Stimulated activated CD8-positive, alpha-beta memory T cell treated with anti-CD3 and anti-CD28 coated beads, Interleukin-7, amount 100 ng/mL, for 1 hour (primary cell): ENCODE measurements around the gene TBL2.
"Not testable (repeated sequence)": the region's sequence is repeated elsewhere in the genome, so short reads cannot be mapped to it uniquely, and the experiment has no call there.

Source experiments
- DNase-seq, 2 donors: peaks; one replicate each; pipeline ENCODE4 v3.0.0-alpha.2; 2020; ENCODE audit warnings: low read depth in 2 of 2

Gene TBL2

DNA sequence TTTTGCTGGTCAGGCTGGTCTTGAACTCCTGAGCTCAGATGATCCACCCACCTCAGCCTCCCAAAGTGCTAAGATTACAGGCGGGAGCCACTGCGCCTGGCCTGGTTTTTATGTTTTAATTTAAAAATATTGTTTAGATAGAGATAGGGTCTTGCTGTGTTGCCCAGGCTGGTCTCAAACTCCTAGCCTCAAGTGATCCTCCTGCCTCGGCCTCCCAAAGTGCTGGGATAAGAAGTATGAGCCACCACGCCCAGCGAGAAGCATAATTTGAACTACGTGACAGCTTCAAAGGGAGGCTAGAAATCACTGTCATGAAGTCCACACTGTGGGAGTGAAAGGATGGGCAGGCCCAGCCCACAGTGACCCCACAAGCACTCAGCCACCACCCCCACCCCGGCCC is 42.5 kb downstream of the TBL2 start:
- not testable (repeated sequence) for DNase-seq

GRCh38 chr7:73533742-73534141 is 44.6 kb downstream of the TBL2 start:
- DNase-seq, result no peak

GRCh38 chr7:73532224-73532623 is 46.2 kb downstream of the TBL2 start:
- no peak for DNase-seq

DNA sequence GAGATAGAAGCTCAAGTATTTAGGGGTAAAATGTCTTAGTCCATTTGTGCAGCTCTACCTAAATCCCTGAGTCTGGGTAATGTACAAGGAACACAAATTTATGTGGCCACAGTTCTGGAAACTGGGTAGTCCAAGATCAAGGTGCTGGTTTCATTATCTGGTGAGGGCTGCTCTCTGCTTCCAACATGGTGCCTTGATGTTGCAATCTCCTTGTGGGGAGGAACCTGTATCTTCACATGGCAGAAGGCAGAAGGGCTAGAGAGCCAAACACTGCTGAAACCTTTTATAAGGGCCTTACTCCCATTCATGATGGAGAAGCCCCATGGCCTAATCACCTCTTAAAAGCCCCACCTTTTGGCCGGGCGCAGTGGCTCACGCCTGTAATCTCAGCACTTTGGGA is 47.6 kb downstream of the TBL2 start:
- DNase-seq, result no peak

DNA sequence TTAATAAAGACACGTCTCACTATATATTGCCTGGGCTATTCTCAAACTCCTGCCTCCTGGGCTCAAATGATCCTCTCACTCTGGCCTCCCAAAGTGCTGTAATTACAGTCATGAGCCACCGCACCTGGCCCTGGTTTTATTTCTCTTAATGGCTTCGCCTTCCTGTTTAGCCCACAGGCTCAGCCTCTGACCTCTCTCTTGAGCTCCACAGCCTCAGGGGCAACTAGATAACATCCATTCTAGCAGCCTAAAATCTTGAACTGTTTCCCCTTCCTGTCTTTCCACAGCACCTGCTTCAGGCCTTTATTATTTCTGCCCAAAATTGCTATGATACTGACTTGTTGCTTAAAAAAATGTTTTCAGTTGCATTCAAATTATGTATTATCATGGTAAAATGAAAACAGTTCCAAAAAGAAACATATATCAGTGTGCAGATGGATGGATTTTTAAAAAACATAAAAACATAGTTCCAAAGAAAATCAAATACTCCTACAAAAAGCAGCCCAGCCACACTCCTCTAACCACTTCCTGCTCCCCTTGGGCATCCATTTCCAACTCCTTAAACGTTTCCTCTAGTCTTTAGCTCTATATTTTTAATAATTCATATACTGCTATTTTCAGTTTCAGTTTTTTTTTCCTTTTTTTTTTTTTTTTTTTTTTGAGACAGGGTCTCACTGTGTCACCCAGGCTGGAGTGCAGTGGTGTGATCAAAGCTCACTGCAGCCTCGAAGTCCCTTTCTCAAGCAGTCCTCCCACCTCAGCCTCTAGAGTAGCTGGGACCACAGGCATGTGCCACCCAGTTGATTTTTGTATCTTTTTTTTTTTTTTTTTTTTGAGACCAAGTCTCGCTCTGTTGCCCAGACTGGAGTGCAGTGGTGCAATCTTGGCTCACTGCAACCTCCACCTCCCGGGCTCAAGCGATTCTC is 51.2 kb downstream of the TBL2 start:
- no peak for DNase-seq

GRCh38 chr7:73526158-73526494 is 52.3 kb downstream of the TBL2 start:
- not testable (repeated sequence) for DNase-seq

DNA sequence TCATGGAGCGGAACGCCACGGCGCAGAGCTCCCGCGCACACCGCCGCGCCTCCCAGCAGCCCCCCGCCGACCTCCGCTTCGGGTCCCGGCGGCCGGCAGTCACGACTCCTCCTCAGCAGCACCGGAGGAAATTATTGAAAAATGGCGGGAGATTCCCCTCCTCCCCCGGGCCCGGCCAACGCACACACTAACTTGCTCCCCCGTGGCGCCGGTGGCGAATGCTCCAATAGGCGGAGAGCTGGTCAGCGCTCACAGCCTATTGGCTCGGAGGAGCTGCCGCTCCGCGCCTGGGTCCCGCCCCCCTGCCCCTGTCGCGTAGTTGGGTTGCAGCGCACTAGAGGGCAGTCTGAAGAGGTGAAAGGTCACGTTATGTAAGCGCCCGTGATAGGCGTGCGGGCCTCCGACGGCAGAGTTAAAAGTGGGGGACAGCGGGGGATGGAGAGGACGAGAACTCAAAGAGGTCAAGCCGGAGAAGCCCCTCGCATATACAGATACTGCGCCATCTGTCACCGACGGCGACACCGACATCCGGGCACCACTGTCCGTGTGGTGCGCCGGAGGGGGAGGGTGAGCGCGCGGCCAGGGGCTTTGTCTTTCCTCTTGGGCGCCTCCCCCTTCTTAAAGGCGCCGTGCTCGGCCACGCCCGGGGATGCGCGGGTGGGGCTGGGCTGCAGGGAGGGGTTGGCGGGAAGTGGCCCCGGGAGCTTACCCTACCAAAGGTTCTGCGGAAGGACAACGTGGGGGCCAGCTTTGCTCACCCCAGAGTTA is 56.1 kb downstream of the TBL2 start, which contains the start of gene BAZ1B:
BAZ1B (minus strand) TSS at position 189 of the 768 bp plus-strand sequence. CDS start 360 bp downstream, outside the sequence.
- peak; percentile 87 to 88 for DNase-seq

DNA sequence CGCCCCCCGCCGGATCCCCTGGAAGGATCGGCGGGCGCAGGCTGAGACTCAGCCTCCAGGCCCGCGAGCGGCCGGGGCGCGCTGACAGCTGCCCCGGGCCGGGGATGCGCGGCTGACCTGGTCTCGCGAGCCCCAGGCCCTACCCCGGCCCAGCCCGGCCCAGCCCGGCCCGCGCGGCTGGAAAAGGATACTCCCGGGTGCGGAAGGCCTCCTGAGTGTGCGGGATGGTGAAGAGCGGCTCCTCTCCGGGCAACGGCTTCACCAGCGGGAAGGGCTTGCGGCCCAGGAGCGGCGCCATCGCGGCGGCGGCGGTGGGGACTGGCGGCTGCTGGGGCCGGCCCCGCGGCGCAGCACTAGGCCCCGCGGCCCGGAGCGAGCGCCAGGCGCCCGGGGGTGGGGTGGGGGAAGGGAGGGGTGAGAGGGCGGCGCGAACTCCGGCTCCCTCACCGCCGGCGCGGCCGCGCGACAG is 56.7 kb downstream of the TBL2 start:
- DNase-seq, result no peak

DNA sequence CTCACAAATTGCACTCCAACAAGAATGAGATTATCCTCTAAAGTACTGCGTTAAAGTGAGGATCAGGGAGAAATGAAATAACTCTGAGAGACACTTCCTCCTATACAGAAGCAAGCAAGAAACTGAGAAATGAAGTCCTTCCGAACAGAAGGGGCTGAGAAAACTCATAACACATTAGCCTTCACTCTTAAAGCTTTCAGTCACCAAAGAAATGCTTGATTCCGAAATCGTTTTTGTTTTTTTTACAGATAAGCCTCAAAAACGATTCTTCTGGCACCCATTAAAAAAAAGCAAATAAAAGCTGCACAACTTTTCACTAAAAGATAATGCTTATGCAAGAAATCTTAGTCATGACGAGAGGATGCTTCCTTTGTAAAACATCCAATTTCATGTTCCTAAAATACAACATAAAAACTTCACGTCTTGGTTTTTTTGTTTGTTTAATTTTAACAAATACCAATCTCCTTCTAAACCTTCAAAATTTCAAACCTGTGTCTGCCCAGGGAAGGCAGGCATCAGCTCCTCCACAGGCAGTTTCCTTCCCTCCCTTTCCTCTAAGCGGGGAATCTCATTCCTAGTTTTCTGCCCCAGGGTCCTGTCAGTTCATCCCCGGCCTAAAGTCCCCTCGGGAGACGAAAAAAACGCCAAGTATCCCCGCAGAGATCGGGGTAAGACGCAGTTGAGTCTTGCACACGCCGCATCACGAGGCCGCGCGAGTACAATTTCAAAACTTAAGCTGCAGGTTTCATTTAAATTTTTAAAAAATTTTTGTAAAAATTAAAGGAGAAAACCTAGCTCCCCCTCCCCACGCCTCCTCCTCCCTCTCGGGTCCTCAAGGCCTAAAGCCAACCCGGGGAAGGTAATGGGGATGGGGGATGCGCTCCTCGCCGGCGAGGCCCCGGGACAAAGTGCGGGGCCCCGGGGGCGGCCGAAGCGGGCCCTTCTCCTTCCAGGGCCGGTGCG is 57.4 kb downstream of the TBL2 start:
- DNase-seq, result no peak

DNA sequence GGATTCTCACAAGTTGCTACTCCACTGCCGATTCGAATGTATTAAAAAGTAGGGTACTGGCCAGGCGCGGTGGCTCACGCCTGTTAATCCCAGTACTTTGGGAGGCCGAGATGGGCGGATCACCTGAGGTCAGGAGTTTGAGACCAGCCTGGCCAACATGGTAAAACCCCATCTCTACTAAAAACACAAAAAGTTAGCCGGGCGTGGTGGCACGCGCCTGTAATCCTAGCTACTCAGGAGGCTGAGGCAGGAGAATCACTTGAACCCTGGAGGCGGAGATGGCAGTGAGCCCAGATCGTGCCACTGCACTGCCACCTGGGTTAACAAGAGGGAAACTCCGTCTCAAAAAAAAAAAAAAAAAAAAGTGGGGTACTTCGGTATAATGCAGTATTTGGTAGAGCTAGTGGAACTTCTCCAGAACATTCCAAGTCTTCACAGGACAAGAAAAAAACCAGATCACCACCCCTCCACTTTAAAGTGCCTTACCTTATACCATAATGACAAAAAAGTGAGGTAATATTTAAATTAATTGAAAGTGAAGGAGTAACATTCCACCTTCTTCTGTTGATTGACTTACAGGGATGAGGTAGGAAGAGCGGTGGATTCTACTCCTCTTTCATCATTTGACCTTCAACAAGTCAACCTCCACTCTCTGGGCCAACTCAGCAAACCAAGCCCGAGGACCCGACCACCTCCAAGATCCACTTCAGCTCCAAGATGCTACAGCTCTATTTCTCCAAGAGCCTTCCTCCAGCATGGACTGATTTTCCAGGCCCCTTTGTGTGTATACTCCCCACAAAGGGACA is 58.3 kb downstream of the TBL2 start:
- DNase-seq, result no peak

DNA sequence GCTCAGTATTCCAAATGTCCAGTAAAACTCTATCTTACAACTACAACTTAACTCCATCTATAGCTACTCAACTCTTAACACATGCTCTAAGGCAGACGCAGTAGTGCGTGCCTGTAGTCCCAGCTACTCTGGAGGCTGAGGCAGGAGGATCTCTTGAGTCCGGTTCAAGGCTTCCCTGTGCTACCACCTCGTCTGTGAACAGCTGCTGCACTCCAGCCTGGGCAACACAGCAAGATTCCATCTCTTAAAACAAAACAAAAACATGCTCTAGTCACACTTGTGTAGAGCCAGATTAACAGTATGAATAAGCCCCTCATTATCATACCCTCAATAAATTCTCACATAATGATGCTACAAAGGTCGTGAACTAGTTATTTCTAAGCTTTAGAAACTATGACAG is 59.9 kb downstream of the TBL2 start:
- DNase-seq, result no peak
